NCI-H446 treated with DMSO at 0.1 percent for 48 hours (cell line): Measurements from ENCODE around the gene DHX36.

Experiments
- DNase-seq: peaks from one replicate; lab custom pipeline; 2025; lab: John Stamatoyannopoulos, UW

DHX36 gene

GRCh38 chr3:154290187-154290586, 34.1 kb downstream of the DHX36 start:
- no peak for DNase-seq

- no peak for DNase-seq
These were observed 39.1 kb downstream of the DHX36 start for GRCh38 chr3:154285221-154285620.

GRCh38 chr3:154280161-154280560, 44.1 kb downstream of the DHX36 start:
- no peak for DNase-seq

GRCh38 chr3:154275965-154276364, 48.3 kb downstream of the DHX36 start:
- DNase-seq, result no peak

GRCh38 chr3:154275292-154275691, 49.0 kb downstream of the DHX36 start:
- no peak for DNase-seq

GRCh38 chr3:154274348-154274747, 49.9 kb downstream of the DHX36 start:
- DNase-seq, result no peak

- no peak for DNase-seq
These were observed 50.9 kb downstream of the DHX36 start for GRCh38 chr3:154273381-154273780.

- DNase-seq, result no peak
These were observed 69.8 kb downstream of the DHX36 start for GRCh38 chr3:154254527-154254926.

- DNase-seq, result peak; percentile 59
These were observed 71.3 kb downstream of the DHX36 start for GRCh38 chr3:154252759-154253638.

GRCh38 chr3:154251610-154252009, 72.7 kb downstream of the DHX36 start:
- DNase-seq, result no peak

- no peak for DNase-seq
These were observed 74.0 kb downstream of the DHX36 start for GRCh38 chr3:154250291-154250690.

GRCh38 chr3:154247806-154248415, 76.4 kb downstream of the DHX36 start:
- DNase-seq, result no peak

- no peak for DNase-seq
These were observed 79.6 kb downstream of the DHX36 start for GRCh38 chr3:154244644-154245043.

GRCh38 chr3:154243353-154243752, 80.9 kb downstream of the DHX36 start:
- DNase-seq, result no peak

- no peak for DNase-seq
These were observed 81.5 kb downstream of the DHX36 start for GRCh38 chr3:154242766-154243165.

- no peak for DNase-seq
These were observed 82.8 kb downstream of the DHX36 start for GRCh38 chr3:154241496-154241895.

- no peak for DNase-seq
These were observed 84.1 kb downstream of the DHX36 start for GRCh38 chr3:154240235-154240634.

- DNase-seq, result no peak
These were observed 88.0 kb downstream of the DHX36 start for GRCh38 chr3:154236331-154236730.

GRCh38 chr3:154235330-154235729, 89.0 kb downstream of the DHX36 start:
- DNase-seq, result no peak

GRCh38 chr3:154229217-154229590, 95.1 kb downstream of the DHX36 start:
- no peak for DNase-seq

- no peak for DNase-seq
These were observed 95.6 kb downstream of the DHX36 start for GRCh38 chr3:154228561-154229216.

- no peak for DNase-seq
These were observed 96.8 kb downstream of the DHX36 start for GRCh38 chr3:154227531-154227930.

GRCh38 chr3:154225536-154225935, 98.8 kb downstream of the DHX36 start:
- DNase-seq, result no peak
